NCI-H1694 (cell line): Measurements from ENCODE around the gene HIF1A.
"Not testable (repeated sequence)": the region's sequence is repeated elsewhere in the genome, so short reads cannot be mapped to it uniquely, and the experiment has no call there.

Experiments used
- DNase-seq: peaks from one replicate; lab custom pipeline; 2025; lab: John Stamatoyannopoulos, UW

The HIF1A gene

DNA sequence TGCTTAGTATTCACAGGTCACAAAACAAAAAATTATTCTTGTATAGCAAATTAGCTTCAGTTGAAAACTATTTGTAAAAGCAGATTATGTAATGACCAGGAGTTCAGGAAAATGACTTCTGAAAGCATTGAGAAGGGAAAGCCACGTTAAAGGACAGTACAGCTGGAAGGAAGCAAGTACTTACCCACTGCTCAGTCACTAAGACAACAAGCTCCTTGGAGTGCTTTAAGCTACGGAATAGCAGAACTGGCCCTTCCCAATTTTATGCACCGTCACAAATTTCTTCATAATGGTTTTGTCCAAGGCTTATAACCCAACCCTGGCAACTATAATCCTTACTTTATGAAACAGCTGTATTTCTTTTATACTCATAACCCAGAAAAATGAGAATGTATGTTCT lies 54.0 kb downstream of the HIF1A start:
- DNase-seq, result no peak

DNA sequence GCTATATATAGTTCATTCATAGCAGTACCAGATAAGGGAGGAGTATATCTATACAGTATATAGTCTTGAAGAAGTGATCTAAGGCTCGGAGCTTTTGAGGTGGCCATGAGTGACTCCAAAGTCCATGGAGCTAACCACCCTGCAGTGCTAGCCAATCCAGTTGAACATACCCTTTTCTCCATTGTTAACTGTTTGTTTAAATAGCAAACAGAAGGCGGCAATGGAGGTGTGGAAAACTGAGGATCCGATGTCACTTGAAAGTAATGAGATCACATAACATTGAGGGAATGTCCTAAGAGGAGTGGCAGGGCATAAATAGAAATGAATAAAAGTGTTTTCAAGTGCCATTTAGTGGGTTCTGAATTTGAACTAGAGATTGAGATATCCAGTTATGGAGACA lies 54.6 kb downstream of the HIF1A start:
- DNase-seq, result no peak

DNA sequence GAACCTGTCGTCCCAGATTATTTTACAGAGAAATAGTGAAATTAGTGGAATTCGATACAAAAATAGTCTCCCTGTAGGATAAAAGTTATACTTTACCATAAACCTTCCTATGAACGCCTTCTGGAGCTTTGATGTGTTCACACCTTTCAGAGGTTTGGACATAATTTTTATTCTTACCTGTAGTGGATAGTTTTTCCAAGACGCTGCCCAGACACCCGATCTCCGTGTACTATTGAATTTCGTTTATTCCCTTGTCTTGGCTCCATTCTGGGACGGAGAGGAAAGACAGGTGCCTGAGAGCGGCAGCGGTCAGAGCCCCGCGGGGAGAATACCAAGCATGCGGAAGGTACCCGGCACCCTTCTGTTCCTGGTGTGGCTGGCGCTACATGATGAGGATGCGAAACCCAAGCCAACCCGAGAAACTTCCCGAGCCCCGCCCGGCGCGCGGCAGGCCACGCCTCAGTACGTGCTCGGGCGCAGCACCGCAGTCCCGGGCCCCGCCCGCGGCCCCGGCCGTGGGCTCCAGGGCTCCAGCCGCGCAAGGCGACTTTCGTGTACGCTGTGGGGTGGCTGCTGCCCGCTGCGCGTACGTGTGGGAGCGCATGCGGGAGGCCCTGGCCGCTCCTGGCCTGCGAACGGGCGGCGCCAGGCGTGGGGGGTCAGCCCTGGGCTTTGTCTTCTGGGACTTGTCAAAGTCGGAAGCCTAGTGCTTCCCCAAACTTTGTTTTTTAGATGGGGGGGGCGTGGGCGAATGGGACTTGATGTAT lies 55.6 kb downstream of the HIF1A start:
- no peak for DNase-seq

DNA sequence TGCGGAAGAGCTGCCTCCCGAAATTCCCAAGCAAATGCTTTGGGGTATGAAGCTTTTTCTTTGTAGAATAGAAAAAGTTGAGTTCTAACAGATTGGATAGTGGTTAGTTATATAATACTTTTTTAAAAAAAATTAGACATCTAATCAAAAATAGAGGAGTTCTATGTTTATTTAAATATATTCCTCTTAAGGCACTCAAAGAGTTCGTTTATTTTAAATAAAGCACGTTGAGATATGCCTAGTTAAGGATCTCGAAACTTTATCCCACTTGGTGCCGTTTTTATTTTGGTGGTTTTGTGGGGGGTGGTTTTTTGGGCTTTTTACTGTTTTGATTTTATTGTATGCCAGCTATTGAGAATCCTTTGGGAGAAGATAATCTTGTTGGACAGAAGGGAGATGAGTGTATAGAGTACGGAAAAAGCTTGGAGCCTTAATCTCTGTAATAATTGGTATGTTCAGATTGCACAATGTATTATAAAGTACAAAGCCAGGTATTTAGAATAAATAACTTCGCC lies 56.2 kb downstream of the HIF1A start:
- no peak for DNase-seq

DNA sequence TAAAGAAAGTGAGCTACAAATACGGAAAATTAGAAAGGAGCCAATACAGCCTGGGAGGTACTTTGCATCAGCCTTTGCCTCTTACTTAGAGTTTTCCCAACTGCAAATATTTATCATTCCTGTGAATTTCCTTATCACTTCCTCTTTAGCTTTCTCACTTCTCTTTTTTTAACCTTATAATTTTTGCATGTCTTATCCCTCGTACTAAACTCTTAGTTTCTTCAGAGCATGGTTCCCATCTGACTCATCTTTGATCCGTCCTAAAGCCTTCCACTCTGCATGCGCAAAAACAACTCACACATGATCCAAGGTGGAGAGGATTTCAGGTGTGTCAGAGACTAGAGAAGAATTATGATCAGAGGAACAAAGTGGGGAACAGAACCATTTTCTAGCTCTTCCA lies 57.3 kb downstream of the HIF1A start:
- no peak for DNase-seq

DNA sequence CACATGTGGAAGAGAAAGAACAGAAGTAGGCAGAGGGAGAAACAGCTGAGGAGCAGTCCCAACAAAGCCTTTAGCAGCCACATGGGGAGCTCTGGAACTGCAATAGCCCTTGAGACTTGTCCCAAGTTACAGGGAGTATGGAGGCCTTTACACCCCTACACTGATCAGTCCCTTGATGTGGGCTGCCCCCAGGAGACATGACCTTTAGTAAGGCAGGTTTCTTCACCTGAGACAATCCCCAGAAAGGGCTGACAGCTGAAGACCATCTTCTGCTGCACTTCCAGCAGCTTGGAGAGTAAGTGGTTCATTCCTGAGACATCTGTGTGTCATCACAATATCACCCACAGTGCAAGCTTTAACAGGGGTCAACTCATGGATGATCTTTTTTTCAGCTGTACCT lies 58.3 kb downstream of the HIF1A start:
- no peak for DNase-seq

DNA sequence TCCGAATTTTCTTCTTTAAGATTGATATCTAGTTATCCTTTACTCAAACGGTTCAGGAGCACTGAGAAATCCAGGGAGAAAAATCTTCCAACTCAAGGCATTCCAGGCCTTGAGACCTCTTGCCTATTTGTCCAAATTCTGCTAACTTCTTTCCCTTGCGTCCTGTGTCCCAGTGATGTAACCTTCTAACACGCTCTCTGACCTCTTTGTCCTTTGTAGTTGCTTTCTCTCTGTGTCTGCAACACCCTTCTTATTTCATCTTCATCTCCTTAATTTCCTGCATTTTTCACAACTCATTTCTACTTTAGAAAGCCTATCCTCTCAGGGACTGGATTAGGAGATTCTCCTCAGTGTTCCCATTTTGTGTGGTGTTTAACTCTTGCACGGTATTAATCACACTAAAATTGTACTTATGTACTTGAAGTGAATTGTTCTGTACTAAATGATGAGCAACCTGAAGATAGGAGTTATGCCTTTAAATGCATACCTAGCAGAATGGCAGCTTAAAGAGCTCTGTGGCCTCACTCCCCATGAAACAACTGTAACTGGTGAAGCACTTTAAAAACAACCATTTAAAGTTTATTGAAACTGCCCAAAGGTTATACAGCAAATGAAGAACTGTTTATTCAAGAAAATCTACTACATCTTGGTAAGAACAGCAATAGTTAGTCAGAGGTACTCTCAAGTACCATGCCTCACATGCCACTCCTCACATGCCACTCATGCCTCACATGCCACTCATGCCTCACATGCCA lies 59.5 kb downstream of the HIF1A start:
- no peak for DNase-seq

DNA sequence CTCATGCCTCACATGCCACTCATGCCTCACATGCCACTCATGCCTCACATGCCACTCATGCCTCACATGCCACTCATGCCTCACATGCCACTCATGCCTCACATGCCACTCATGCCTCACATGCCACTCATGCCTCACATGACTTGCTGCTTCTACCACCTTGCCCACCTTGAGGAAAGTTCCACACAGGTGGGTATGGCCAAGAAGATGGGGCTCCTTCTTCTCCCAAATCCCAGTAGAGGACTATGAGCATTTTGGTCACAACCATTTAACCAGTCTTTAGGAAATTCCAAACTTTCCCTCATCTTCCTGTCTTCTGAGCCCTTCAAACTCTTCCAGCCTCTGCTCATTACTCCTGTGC lies 60.0 kb downstream of the HIF1A start:
- not testable (repeated sequence) for DNase-seq

DNA sequence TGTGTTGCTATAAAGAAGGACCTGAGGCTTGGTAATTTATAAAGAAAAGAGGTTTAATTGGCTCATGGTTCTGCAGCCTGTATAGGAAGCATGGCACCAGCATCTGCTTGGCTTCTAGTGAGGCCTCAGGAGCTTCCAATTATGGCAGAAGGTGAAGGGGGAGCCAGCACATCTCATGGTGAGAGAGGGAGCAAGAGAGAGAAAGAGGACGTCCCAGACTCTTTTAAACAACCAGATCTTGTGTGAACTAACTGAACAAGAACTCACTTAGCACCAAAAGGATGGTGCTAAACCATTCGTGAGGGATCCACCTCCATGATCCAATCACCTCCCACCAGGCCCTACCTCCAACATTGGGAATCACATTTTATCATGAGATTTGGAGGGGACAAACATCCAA lies 60.8 kb downstream of the HIF1A start:
- DNase-seq, result no peak

DNA sequence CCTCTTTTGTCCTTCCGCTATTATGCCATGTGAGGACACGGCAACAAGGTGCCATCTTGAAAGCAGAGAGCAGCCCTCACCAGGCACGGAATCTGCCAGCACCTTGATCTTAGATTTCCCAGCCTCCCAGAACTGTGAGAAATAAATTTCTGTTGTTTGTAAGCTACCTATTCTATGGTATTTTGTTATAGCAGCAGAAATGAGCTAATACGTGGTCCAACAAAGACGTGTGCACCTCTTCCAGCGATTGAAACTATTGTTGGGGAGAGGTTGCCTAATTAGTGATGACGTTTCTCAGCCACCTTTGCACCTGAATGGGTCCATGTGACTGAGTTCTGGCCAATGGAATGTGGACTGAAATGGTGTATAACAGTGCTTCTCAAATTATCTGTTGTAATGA lies 64.6 kb downstream of the HIF1A start:
- DNase-seq, result no peak

DNA sequence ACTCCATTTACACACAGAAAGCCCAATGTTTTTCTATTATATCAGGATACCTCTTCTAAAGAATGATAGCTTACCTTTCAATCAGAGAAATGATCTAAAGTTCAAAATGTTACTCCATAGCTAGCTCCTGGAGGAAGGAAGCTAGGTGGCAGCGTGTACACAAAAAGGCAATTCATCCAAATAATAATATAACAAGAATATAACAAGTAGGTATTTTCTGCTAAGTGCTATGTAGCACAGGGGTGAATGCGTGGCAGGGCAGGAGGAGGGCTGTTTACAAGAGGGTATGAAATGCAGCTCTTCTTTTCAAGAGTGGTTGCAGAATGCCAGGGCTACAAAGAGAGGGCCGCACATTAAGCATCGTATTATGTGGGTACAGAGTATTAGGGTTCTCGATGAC lies 66.2 kb downstream of the HIF1A start:
- no peak for DNase-seq

DNA sequence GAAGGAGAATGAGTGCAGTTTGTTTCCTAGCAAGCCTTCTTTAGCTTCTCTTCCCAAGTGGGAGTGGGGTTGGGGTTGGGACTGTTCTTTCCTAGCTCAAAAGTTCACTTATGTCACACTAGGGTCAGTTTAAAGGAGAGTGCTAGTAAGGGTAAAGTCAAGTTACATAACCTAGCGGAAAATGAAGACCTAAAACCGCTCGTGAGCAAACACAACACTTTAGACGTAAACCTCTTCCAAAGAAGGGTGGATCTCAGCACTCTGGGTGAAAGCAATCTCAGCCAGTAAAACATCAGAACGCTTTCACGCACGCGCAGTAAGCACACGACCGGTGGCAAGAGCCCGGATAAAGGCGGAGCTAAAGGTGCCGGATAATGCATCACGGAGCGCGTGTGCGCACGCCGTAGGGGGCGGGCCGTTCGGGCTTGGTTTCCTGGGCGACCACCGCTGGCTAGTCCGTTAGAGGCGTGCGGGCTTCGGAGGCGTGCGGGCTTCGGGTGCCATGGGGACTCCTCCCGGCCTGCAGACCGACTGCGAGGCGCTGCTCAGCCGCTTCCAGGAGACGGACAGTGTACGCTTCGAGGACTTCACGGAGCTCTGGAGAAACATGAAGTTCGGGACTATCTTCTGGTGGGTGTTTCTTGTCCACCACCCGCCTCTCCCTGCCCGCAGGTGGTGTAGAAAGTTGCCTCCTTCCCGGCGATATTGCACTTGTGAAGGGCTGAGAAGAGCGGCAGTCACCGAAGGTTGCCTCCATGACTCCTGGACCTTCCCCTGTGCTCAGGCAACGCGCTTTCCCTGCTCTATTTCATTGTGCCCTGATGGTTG lies 66.9 kb downstream of the HIF1A start, which contains the start of gene SNAPC1:
Gene SNAPC1 (plus strand): TSS at position 462 of the 828 bp plus-strand sequence. CDS start 41 bp downstream, at position 503.
- DNase-seq, result peak; percentile 99

DNA sequence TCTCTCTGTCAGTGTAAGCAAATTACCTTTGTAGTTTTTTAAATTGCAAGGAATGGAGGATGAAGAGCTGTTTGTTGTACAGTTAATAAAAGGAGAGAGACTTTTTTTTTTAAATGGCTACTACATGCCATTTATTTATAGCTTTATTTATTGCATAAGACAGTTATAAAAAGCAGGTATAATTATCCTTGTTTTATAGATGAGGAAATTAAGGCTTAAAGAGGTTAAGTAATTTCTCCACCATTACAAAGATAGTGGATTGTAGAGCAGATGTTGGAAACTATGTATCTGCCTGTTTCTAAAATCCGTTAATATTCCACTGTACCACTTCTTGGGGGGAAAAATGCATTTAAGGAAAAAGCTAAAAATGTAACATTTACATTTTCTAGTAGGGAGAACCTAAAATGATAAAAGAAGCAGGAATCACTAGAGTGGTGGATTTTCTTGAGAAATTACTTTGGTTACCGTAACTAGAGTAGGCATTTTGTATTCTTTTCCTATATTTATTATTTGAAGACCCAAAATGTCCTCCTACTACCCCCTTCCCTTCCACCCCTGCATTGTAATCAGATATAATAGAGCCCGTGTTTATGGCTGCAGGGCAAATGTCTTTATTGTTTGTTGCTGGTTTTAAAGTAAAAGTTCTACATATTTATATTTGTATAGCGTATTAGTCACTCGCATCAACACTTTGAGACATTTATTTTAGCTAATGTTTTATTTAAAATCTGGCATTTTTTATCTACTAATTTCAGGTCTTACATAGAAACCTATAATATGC lies 69.2 kb downstream of the HIF1A start:
- DNase-seq, result no peak

DNA sequence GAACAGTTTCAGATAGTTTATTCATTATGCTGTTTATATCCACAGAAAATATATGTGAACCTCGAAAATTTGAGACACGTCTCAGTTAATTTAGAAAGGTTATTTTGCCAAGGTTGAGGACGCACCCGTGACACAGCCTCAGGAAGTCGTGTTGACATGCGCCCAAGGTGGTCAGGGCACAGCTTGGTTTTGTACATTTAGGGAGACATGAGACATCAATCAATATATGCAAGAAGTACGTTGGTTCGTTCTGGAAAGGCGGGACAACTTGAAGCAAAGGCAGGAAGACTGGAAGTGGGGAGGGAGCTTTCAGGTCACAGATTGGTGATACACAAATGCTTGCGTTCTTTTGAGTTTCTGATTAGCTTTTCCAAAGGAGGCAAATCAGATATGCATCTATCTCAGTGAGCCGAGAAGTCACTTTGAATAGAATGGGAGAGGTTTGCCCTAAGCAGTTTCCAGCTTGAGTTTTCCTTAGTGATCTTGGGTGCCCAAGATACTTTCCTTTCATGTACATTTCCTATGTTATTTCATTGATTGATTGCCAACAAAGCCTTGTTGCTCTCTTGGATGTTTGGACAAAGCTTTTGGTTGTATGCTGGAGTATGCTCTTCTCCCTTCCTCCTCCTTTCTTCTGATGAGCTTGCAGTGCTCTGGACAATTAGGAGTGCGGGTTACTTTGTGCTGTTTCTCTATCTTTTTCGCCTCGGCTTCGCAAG lies 70.1 kb downstream of the HIF1A start:
- no peak for DNase-seq

DNA sequence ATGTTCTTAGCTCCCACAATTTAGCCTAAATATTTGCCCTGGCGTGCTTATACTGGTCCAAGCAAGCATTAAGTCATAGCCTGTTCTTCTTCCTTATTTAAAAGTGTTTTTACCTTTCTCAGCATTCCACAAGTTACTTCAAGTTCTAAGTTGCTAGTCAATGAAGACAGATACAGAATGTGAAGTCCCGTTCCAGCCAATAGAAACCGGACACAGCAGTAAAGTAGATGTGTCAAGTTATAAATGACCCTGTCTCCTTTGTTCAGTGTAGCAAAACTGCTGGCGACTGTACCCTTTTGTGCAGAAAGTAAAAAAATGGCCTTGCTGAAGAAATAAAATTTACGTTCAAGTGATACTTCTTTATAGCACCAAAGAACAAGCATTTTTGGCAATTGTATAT lies 70.8 kb downstream of the HIF1A start:
- no peak for DNase-seq

DNA sequence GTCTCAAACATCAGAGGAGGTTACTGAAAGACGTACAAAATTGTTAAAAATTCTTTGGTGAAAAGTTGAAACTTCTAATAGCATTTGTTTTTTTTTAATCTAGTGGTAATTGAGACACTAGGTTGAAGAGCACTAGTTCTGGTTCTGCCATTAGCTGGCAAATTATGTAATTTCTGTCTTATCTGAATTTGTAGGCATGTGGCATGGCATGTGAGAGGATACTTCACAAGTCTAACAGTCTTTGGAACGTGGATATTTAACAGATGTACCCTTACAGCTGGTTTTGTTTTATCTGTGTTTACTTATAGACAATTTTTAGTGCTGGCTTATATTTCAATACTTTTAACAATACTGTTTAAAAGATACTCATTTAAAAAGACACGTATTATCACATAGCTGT lies 72.9 kb downstream of the HIF1A start:
- DNase-seq, result no peak

DNA sequence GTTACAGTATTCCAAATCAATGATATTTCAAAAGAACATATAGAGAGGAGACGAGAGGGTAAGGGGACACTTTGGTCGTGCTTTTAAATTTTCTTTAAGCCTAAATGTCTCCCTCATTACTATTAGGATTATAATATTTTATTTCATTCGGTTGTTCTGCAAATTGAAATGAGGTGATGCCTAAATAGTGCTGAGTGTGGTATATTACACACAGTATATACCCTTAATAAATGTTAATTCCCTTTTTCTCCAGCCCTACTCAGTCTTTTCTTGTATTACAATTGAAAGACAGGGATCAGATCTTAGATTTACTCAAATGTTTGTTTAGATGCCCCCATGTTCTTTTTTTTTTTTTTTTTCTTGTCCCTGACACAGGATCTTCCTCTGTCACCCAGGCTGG lies 74.6 kb downstream of the HIF1A start:
- DNase-seq, result no peak

DNA sequence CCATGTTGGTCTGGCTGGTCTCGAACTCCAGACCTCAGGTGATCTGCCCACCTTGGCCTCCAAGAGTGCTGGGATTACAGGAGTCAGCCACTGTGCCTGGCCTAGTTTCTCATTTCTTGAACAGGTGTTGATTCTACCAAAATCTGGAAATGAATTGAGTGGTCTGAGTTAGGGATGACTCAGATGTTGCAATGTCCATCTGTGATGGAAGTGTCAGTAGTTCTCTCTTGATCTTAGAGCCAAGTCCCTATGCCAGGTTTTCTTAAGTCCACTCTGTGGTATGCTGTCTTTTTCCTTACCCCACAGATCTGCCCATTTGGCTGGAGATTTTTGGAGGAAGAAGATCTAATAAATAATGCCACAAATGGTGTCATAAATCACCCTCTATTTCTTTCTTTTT lies 79.5 kb downstream of the HIF1A start:
- no peak for DNase-seq

DNA sequence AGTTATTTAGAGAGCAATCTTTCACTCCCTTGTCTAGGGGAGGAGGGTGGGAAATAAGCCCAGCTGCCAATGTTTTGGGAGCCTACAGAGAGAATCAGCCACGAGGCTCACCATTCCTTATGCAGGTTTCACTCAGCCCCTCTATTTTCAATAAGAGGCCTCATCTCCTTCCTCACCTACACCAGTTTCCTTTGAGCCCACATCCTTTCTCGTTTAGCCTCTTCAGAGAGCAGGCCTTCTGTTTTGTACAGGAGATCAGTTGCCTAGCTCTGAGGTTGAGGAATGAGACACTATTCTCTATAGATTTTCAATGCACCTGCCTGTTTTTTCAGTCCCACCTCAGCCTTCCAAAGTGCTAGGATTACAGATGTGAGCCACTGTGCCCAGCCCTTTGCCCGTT lies 84.8 kb downstream of the HIF1A start:
- no peak for DNase-seq

DNA sequence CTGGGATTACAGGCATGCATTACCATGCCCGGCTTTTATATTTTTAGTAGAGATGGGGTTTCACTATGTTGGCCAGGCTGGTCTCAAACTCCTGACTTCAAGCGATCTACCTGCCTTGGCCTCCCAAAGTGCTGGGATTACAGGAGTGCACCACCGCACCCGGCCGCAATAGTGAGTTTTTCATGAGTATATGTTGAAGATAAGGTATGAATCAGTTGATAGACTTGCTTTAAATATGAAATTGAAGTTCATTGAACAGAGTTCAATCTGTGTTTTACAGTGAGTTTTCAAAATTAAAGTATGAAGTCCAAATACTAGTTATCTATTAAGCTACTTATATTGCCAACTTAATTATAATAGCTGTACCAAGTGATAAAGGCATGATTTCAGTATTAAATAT lies 102.0 kb downstream of the HIF1A start:
- no peak for DNase-seq
